Keratinocyte (primary cell): Measurements from ENCODE around the gene BIK.

Experiments used
- CTCF ChIP-seq, 3 experiments: IDR thresholded peaks in 1 of 3; conservative IDR thresholded peaks in 1 of 3; optimal IDR thresholded peaks in 1 of 3; 2 replicates in 2 of 3; 3 replicates in 1 of 3; pipeline versions ENCODE3 to v1.5.1; 2011; ENCODE audit warnings: low read length in 3 of 3, mild to moderate bottlenecking in 3 of 3, moderate library complexity in 2 of 3, control low read depth in 1 of 3, inconsistent platforms in 1 of 3; ENCODE audit not compliant: insufficient read depth in 2 of 3; ENCODE audit errors: extremely low read depth in 1 of 3
- EZH2 ChIP-seq: IDR thresholded peaks from one replicate; pipeline ENCODE4 v1.6.1; 2012; ENCODE audit warnings: inconsistent platforms, mild to moderate bottlenecking, low read length, moderate library complexity

DNA sequence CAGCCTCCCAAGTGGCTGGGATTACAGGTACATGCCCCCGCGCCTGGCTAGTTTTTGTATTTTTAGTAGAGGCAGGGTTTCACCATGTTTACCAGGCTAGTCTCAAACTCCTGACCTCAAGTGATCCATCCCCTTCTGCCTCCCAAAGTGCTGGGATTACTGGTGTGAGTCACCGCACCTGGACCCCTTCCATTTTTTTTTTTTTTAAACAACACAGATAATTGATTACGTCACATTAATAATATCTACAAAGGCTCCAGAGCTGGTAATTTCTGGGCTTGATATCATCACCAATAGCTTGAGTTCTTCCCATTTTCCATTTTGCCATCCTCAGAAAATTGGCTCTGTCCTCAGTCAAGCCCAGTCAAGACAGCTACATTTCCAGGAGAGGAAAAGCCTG, 28.6 kb upstream of the BIK start:
- TF ChIP-seq CTCF (optimal IDR thresholded peaks at IDR 0.05 in 1 of 3, IDR thresholded peaks at IDR 0.05 in 1 of 3, conservative IDR thresholded peaks at IDR 0.05 in 1 of 3; ENCODE audit: extremely low read depth in 1 of 3, insufficient read depth in 2 of 3, low read length in 3 of 3) (no peak), EZH2 (no peak)
